ENCODE results near the gene INHBE. TPM values are rescaled to one million over a fixed set of nuclear protein-coding genes. Genes with fewer than 3 reads are reported as not detected.

The INHBE gene
- polyA plus RNA-seq, 1 donor from 2014 or later = 2.3 TPM

DNA sequence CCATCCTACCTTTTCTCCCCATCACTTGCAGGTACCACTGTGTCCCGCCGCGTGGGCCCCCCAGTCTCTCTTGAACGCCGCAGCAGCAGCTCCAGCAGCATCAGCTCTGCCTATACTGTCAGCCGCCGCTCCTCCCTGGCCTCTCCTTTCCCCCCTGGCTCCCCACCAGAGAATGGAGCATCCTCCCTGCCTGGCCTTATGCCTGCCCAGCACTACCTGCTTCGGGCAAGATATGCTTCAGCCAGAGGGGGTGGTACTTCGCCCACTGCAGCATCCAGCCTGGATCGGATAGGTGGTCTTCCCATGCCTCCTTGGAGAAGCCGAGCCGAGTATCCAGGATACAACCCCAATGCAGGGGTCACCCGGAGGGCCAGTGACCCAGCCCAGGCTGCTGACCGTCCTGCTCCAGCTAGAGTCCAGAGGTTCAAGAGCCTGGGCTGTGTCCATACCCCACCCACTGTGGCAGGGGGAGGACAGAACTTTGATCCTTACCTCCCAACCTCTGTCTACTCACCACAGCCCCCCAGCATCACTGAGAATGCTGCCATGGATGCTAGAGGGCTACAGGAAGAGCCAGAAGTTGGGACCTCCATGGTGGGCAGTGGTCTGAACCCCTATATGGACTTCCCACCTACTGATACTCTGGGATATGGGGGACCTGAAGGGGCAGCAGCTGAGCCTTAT is 15.3 kb downstream of the INHBE start:
- TF ChIP-seq EZH2 (IDR thresholded peaks at IDR 0.05; ENCODE audit: borderline replicate concordance, insufficient read depth, low read length, poor library complexity, severe bottlenecking) (no peak), CTCF (IDR thresholded peaks at IDR 0.05; ENCODE audit: poor library complexity, severe bottlenecking) (no peak), MXI1 (conservative IDR thresholded peaks at IDR 0.05; ENCODE audit: poor library complexity, severe bottlenecking) (no peak), EP300 (conservative IDR thresholded peaks at IDR 0.05; ENCODE audit: poor library complexity, severe bottlenecking) (no peak), POLR2AphosphoS5 (IDR thresholded peaks at IDR 0.05) (no peak), SMC3 (conservative IDR thresholded peaks at IDR 0.05; ENCODE audit: poor library complexity) (no peak), TAF1 (IDR thresholded peaks at IDR 0.05; ENCODE audit: low read depth) (no peak), RAD21 (conservative IDR thresholded peaks at IDR 0.05) (no peak)
- TF ChIP-seq, protein P1, sequence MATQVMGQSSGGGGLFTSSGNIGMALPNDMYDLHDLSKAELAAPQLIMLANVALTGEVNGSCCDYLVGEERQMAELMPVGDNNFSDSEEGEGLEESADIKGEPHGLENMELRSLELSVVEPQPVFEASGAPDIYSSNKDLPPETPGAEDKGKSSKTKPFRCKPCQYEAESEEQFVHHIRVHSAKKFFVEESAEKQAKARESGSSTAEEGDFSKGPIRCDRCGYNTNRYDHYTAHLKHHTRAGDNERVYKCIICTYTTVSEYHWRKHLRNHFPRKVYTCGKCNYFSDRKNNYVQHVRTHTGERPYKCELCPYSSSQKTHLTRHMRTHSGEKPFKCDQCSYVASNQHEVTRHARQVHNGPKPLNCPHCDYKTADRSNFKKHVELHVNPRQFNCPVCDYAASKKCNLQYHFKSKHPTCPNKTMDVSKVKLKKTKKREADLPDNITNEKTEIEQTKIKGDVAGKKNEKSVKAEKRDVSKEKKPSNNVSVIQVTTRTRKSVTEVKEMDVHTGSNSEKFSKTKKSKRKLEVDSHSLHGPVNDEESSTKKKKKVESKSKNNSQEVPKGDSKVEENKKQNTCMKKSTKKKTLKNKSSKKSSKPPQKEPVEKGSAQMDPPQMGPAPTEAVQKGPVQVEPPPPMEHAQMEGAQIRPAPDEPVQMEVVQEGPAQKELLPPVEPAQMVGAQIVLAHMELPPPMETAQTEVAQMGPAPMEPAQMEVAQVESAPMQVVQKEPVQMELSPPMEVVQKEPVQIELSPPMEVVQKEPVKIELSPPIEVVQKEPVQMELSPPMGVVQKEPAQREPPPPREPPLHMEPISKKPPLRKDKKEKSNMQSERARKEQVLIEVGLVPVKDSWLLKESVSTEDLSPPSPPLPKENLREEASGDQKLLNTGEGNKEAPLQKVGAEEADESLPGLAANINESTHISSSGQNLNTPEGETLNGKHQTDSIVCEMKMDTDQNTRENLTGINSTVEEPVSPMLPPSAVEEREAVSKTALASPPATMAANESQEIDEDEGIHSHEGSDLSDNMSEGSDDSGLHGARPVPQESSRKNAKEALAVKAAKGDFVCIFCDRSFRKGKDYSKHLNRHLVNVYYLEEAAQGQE (IDR thresholded peaks at IDR 0.05; ENCODE audit: borderline replicate concordance) = no peak
- no peak overlapping the region for H3K27ac ChIP-seq (ENCODE audit: low read length)
- no peak overlapping the region for H3K4me2 ChIP-seq (ENCODE audit: low read length)
- H3K27me3 ChIP-seq (ENCODE audit: insufficient read depth, low read depth, low read length) = peaks cover 50% of the 10 kb centered on the region
- H3K9ac ChIP-seq (ENCODE audit: low read length) = no peak overlapping the region
- H3K9me3 ChIP-seq (ENCODE audit: low read length) = no peaks in the 10 kb centered on the region
- H3F3A ChIP-seq (ENCODE audit: insufficient read depth, low read length, poor library complexity, severe bottlenecking) = no peaks in the 10 kb centered on the region
- no peaks in the 10 kb centered on the region for H3K79me2 ChIP-seq (replicated peaks; ENCODE audit: insufficient read depth, low read length)
- H3K36me3 ChIP-seq (ENCODE audit: insufficient read depth, low read length) = no peaks in the 10 kb centered on the region
- H4K20me1 ChIP-seq (ENCODE audit: insufficient read depth) = no peaks in the 10 kb centered on the region
- H3K4me3 ChIP-seq (ENCODE audit: low read length) = no peak overlapping the region
- no peaks in the 10 kb centered on the region for H3K9me2 ChIP-seq (ENCODE audit: insufficient read depth, low read length)
- H2AFZ ChIP-seq (ENCODE audit: low read depth, low read length) = no peak overlapping the region

GRCh38 chr12:57470970-57471656 is 16.0 kb downstream of the INHBE start:
- Histone ChIP-seq H3K9ac (ENCODE audit: low read length) (no peak overlapping the region), H3K9me2 (ENCODE audit: insufficient read depth, low read length) (no peaks in the 10 kb centered on the region), H3K27me3 (ENCODE audit: insufficient read depth, low read depth, low read length) (peaks cover 57% of the 10 kb centered on the region), H3F3A (ENCODE audit: insufficient read depth, low read length, poor library complexity, severe bottlenecking) (no peaks in the 10 kb centered on the region), H3K79me2 (replicated peaks; ENCODE audit: insufficient read depth, low read length) (no peaks in the 10 kb centered on the region), H3K4me2 (ENCODE audit: low read length) (no peak overlapping the region), H3K36me3 (ENCODE audit: insufficient read depth, low read length) (no peaks in the 10 kb centered on the region), H3K9me3 (ENCODE audit: low read length) (no peaks in the 10 kb centered on the region), H4K20me1 (ENCODE audit: insufficient read depth) (no peaks in the 10 kb centered on the region), H2AFZ (ENCODE audit: low read depth, low read length) (no peak overlapping the region), H3K27ac (ENCODE audit: low read length) (no peak overlapping the region), H3K4me3 (ENCODE audit: low read length) (no peak overlapping the region)
- TF ChIP-seq RAD21 (conservative IDR thresholded peaks at IDR 0.05) (no peak), CTCF (IDR thresholded peaks at IDR 0.05; ENCODE audit: poor library complexity, severe bottlenecking) (no peak), EP300 (conservative IDR thresholded peaks at IDR 0.05; ENCODE audit: poor library complexity, severe bottlenecking) (no peak), MXI1 (conservative IDR thresholded peaks at IDR 0.05; ENCODE audit: poor library complexity, severe bottlenecking) (no peak)
- TF ChIP-seq, protein P1 (IDR thresholded peaks at IDR 0.05; ENCODE audit: borderline replicate concordance) = no peak

Data from neural cell (in vitro differentiated cells).